ENCODE results near the gene STAB2. TPM values are rescaled to one million over a fixed set of nuclear protein-coding genes. Genes with fewer than 3 reads are reported as not detected.

The STAB2 gene
- total RNA-seq, 1 donor from 2014 or later, result not detected

- TF ChIP-seq, protein P1, sequence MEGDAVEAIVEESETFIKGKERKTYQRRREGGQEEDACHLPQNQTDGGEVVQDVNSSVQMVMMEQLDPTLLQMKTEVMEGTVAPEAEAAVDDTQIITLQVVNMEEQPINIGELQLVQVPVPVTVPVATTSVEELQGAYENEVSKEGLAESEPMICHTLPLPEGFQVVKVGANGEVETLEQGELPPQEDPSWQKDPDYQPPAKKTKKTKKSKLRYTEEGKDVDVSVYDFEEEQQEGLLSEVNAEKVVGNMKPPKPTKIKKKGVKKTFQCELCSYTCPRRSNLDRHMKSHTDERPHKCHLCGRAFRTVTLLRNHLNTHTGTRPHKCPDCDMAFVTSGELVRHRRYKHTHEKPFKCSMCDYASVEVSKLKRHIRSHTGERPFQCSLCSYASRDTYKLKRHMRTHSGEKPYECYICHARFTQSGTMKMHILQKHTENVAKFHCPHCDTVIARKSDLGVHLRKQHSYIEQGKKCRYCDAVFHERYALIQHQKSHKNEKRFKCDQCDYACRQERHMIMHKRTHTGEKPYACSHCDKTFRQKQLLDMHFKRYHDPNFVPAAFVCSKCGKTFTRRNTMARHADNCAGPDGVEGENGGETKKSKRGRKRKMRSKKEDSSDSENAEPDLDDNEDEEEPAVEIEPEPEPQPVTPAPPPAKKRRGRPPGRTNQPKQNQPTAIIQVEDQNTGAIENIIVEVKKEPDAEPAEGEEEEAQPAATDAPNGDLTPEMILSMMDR (IDR thresholded peaks at IDR 0.05; ENCODE audit: unreplicated experiment), result no peak
- Mint-ChIP-seq H3K36me3 (no peaks in the 10 kb centered on the region), H3K4me1 (peaks cover 9% of the 10 kb centered on the region), H3K4me3 (no peak overlapping the region), H3K27me3 (ENCODE audit: low read depth) (peaks cover 71% of the 10 kb centered on the region), H3K27ac (no peak overlapping the region), H3K9me3 (peaks cover 7% of the 10 kb centered on the region)
- DNase-seq (ENCODE audit: low spot score in 2 of 2, unreplicated experiment in 2 of 2), result no peak
Measured at GRCh38 chr12:103572312-103573045, 14.6 kb upstream of the STAB2 start.

DNA sequence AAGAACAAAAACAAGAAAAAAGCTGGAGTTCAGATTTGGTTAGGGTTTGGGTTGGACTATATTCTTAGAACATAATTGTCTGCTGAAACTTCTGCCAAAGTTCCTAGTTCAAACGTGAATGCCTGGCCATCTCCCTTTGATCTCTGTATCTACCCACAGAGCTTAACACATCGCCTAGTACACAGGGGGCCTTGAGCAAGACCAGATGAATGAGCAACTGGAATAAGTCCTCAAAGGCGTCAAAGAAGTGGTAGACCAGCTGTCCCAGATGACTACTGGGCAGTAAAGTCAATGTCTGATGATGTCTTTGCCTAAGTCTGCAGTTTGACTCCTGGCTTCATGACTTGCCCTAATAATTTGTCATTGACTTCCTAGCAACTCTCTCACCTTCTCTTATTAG, 13.9 kb upstream of the STAB2 start:
- Mint-ChIP-seq H3K4me1 (peaks cover 9% of the 10 kb centered on the region), H3K36me3 (no peaks in the 10 kb centered on the region), H3K27me3 (ENCODE audit: low read depth) (peaks cover 71% of the 10 kb centered on the region), H3K27ac (no peak overlapping the region), H3K9me3 (no peaks in the 10 kb centered on the region), H3K4me3 (no peak overlapping the region)
- TF ChIP-seq, protein P1 (IDR thresholded peaks at IDR 0.05; ENCODE audit: unreplicated experiment), result no peak
- DNase-seq (ENCODE audit: low spot score in 2 of 2, unreplicated experiment in 2 of 2), result no peak

DNA sequence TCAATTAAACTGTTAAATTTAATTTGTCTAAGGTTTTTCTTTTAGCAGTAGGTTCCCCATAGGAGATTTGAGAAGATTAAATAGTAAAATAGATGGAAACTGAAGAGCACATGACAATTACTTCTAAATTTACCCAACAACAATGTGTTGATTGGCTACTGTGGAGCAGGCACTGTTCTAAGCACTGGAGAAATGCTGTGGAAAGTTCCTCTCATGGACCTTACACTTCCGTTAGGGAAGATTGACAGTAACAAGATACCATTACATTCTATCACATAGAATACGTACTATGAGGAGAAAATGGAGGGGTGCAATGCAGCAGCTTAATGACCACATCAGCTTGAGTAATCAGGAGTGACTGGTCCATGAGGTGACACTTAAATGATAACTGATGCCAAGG, 8.1 kb upstream of the STAB2 start:
- Mint-ChIP-seq H3K36me3 (no peaks in the 10 kb centered on the region), H3K27me3 (ENCODE audit: low read depth) (peaks cover 63% of the 10 kb centered on the region), H3K27ac (no peak overlapping the region), H3K4me3 (no peak overlapping the region), H3K9me3 (no peaks in the 10 kb centered on the region), H3K4me1 (peaks cover 5% of the 10 kb centered on the region)
- TF ChIP-seq, protein P1 (IDR thresholded peaks at IDR 0.05; ENCODE audit: unreplicated experiment), result no peak
- DNase-seq (ENCODE audit: low spot score in 2 of 2, unreplicated experiment in 2 of 2), result no peak

GRCh38 chr12:103580026-103580425, 7.0 kb upstream of the STAB2 start:
- peaks cover 5% of the 10 kb centered on the region for H3K4me1 Mint-ChIP-seq
- no peak overlapping the region for H3K27ac Mint-ChIP-seq
- TF ChIP-seq, protein P1 (IDR thresholded peaks at IDR 0.05; ENCODE audit: unreplicated experiment), result no peak
- H3K36me3 Mint-ChIP-seq, result no peaks in the 10 kb centered on the region
- H3K27me3 Mint-ChIP-seq (ENCODE audit: low read depth), result peaks cover 61% of the 10 kb centered on the region
- H3K9me3 Mint-ChIP-seq, result no peaks in the 10 kb centered on the region
- H3K4me3 Mint-ChIP-seq, result no peak overlapping the region
- DNase-seq (ENCODE audit: low spot score in 2 of 2, unreplicated experiment in 2 of 2), result no peak

DNA sequence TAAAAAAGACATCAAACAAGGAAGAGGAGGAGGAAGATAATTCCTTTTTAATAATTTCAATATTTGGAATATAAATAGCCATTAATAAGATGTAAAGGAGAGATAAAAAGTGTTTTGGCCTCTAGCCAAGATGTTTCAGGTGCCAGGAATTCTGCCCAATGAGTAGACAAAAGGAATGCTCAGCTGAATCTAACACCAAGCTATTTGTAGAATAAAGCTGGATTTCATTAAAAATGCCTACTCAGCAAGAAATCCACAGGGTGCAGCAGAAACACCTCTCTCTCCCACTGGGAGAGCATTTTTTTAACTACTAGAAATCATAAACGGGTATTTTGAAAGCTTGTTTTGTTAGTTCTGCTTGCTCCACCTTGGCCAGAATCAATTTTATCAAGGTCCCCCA, 4.1 kb upstream of the STAB2 start:
- H3K4me1 Mint-ChIP-seq, result peaks cover 5% of the 10 kb centered on the region
- H3K9me3 Mint-ChIP-seq, result no peaks in the 10 kb centered on the region
- H3K27ac Mint-ChIP-seq, result no peak overlapping the region
- TF ChIP-seq, protein P1 (IDR thresholded peaks at IDR 0.05; ENCODE audit: unreplicated experiment), result no peak
- no peak overlapping the region for H3K4me3 Mint-ChIP-seq
- DNase-seq (ENCODE audit: low spot score in 2 of 2, unreplicated experiment in 2 of 2), result no peak
- H3K27me3 Mint-ChIP-seq (ENCODE audit: low read depth), result peaks cover 60% of the 10 kb centered on the region
- no peaks in the 10 kb centered on the region for H3K36me3 Mint-ChIP-seq

Measured in mesothelial cell of epicardium (in vitro differentiated cells).